Measurements from ENCODE around the gene EIF2AK3. TPM values are rescaled to one million over a fixed set of nuclear protein-coding genes. Genes with fewer than 3 reads are reported as not detected.

The EIF2AK3 gene
- total and polyA plus RNA-seq, 2 of the 13 experiments (the other 11 are each of a cell fraction or from before 2014, with no cell fraction given) = 10.3 to 30.6 TPM

DNA sequence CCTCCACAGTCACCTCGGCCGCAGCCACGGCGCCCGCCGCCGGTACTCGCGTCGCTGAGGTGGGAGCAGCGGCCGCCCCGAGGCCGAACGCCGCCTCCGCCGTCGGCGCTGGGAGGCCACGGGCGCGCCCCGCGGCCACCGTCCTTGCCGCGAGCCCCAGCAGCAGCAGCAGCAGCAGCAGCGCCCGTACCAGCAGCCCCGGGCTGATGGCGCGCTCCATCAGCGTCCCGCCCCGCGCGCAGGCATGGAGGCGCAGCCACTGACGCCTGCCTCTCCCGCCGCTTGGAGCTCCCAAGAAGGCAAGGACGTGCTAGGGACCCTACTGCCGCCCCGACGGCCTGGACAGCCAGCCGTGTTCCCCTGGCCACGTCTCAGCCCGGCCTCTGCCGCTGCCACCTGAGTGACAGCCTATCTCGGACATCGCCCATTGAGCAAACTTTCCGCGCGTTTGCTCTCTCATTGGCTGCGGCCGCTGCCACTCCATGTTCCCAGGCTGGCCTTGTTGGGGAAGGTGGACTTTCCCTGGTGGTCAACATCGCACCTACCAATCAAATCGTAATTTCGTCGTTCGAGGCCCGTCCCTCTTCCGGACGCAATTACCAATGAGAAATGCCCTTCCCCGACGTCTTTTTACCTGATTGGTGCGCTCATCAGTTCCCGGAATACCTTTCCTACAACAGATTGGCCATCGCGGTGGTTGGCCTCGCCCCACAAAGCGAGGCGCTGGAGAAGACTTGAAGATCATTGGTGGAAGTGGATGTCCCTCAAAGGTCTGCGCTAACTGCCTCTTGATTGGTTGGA is at the start of gene EIF2AK3 (continued):
- TF ChIP-seq XRCC5 (optimal IDR thresholded peaks at IDR 0.05; ENCODE audit: low read length) (no peak), LCORL (IDR thresholded peaks at IDR 0.05) (no peak), LCORL (CRISPR knock-in tag; IDR thresholded peaks at IDR 0.05) (no peak; the same call in 1 of the 2 replicates), NFATC3 (CRISPR knock-in tag; IDR thresholded peaks at IDR 0.05) (no peak), MTA1 (CRISPR knock-in tag; IDR thresholded peaks at IDR 0.05; ENCODE audit: borderline replicate concordance) (no peak), ZNF256 (CRISPR knock-in tag; conservative IDR thresholded peaks at IDR 0.05) (peak; percentile 28), RARA (CRISPR knock-in tag; IDR thresholded peaks at IDR 0.05) (peak; percentile 39; the same call in 1 of the 2 replicates), ZSCAN29 (CRISPR knock-in tag; conservative IDR thresholded peaks at IDR 0.05) (no peak), ZZZ3 (CRISPR knock-in tag; IDR thresholded peaks at IDR 0.05; ENCODE audit: borderline replicate concordance) (no peak)
- TF ChIP-seq, protein P1, sequence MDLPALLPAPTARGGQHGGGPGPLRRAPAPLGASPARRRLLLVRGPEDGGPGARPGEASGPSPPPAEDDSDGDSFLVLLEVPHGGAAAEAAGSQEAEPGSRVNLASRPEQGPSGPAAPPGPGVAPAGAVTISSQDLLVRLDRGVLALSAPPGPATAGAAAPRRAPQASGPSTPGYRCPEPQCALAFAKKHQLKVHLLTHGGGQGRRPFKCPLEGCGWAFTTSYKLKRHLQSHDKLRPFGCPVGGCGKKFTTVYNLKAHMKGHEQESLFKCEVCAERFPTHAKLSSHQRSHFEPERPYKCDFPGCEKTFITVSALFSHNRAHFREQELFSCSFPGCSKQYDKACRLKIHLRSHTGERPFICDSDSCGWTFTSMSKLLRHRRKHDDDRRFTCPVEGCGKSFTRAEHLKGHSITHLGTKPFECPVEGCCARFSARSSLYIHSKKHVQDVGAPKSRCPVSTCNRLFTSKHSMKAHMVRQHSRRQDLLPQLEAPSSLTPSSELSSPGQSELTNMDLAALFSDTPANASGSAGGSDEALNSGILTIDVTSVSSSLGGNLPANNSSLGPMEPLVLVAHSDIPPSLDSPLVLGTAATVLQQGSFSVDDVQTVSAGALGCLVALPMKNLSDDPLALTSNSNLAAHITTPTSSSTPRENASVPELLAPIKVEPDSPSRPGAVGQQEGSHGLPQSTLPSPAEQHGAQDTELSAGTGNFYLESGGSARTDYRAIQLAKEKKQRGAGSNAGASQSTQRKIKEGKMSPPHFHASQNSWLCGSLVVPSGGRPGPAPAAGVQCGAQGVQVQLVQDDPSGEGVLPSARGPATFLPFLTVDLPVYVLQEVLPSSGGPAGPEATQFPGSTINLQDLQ (CRISPR knock-in tag; IDR thresholded peaks at IDR 0.05) = peak; percentile 80; the same call in 1 of the 2 replicates
- TF ChIP-seq, protein P2, sequence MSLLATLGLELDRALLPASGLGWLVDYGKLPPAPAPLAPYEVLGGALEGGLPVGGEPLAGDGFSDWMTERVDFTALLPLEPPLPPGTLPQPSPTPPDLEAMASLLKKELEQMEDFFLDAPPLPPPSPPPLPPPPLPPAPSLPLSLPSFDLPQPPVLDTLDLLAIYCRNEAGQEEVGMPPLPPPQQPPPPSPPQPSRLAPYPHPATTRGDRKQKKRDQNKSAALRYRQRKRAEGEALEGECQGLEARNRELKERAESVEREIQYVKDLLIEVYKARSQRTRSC (CRISPR knock-in tag; IDR thresholded peaks at IDR 0.05; ENCODE audit: low read depth) = no peak
- TF ChIP-seq, protein P3, sequence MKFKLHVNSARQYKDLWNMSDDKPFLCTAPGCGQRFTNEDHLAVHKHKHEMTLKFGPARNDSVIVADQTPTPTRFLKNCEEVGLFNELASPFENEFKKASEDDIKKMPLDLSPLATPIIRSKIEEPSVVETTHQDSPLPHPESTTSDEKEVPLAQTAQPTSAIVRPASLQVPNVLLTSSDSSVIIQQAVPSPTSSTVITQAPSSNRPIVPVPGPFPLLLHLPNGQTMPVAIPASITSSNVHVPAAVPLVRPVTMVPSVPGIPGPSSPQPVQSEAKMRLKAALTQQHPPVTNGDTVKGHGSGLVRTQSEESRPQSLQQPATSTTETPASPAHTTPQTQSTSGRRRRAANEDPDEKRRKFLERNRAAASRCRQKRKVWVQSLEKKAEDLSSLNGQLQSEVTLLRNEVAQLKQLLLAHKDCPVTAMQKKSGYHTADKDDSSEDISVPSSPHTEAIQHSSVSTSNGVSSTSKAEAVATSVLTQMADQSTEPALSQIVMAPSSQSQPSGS (CRISPR knock-in tag; IDR thresholded peaks at IDR 0.05) = peak; percentile 40; the same call in 1 of the 2 replicates
- TF ChIP-seq, protein P4, sequence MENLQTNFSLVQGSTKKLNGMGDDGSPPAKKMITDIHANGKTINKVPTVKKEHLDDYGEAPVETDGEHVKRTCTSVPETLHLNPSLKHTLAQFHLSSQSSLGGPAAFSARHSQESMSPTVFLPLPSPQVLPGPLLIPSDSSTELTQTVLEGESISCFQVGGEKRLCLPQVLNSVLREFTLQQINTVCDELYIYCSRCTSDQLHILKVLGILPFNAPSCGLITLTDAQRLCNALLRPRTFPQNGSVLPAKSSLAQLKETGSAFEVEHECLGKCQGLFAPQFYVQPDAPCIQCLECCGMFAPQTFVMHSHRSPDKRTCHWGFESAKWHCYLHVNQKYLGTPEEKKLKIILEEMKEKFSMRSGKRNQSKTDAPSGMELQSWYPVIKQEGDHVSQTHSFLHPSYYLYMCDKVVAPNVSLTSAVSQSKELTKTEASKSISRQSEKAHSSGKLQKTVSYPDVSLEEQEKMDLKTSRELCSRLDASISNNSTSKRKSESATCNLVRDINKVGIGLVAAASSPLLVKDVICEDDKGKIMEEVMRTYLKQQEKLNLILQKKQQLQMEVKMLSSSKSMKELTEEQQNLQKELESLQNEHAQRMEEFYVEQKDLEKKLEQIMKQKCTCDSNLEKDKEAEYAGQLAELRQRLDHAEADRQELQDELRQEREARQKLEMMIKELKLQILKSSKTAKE (CRISPR knock-in tag; IDR thresholded peaks at IDR 0.05; ENCODE audit: borderline replicate concordance) = no peak
- TF ChIP-seq, protein P5, sequence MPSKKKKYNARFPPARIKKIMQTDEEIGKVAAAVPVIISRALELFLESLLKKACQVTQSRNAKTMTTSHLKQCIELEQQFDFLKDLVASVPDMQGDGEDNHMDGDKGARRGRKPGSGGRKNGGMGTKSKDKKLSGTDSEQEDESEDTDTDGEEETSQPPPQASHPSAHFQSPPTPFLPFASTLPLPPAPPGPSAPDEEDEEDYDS (CRISPR knock-in tag; IDR thresholded peaks at IDR 0.05) = peak; percentile 81
- TF ChIP-seq, protein P6, sequence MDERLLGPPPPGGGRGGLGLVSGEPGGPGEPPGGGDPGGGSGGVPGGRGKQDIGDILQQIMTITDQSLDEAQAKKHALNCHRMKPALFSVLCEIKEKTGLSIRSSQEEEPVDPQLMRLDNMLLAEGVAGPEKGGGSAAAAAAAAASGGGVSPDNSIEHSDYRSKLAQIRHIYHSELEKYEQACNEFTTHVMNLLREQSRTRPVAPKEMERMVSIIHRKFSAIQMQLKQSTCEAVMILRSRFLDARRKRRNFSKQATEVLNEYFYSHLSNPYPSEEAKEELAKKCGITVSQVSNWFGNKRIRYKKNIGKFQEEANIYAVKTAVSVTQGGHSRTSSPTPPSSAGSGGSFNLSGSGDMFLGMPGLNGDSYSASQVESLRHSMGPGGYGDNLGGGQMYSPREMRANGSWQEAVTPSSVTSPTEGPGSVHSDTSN (CRISPR knock-in tag; IDR thresholded peaks at IDR 0.05) = peak; percentile 97
- TF ChIP-seq, protein P7, sequence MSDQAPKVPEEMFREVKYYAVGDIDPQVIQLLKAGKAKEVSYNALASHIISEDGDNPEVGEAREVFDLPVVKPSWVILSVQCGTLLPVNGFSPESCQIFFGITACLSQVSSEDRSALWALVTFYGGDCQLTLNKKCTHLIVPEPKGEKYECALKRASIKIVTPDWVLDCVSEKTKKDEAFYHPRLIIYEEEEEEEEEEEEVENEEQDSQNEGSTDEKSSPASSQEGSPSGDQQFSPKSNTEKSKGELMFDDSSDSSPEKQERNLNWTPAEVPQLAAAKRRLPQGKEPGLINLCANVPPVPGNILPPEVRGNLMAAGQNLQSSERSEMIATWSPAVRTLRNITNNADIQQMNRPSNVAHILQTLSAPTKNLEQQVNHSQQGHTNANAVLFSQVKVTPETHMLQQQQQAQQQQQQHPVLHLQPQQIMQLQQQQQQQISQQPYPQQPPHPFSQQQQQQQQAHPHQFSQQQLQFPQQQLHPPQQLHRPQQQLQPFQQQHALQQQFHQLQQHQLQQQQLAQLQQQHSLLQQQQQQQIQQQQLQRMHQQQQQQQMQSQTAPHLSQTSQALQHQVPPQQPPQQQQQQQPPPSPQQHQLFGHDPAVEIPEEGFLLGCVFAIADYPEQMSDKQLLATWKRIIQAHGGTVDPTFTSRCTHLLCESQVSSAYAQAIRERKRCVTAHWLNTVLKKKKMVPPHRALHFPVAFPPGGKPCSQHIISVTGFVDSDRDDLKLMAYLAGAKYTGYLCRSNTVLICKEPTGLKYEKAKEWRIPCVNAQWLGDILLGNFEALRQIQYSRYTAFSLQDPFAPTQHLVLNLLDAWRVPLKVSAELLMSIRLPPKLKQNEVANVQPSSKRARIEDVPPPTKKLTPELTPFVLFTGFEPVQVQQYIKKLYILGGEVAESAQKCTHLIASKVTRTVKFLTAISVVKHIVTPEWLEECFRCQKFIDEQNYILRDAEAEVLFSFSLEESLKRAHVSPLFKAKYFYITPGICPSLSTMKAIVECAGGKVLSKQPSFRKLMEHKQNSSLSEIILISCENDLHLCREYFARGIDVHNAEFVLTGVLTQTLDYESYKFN (CRISPR knock-in tag; conservative IDR thresholded peaks at IDR 0.05) = no peak
